B cell (primary cell): ENCODE measurements around the gene GABRQ.

Experiments
- CTCF ChIP-seq: fragments of 200-600 bp; IDR thresholded peaks from one replicate; pipeline ENCODE4 v1.8.0; 2022; ENCODE audit warnings: antibody characterized with exemption, mild to moderate bottlenecking
- EZH2 ChIP-seq: IDR thresholded peaks from 2 replicates; pipeline ENCODE4 v1.6.1; 2012; ENCODE audit warnings: borderline replicate concordance, low read depth, mild to moderate bottlenecking, moderate library complexity, low read length; ENCODE audit not compliant: insufficient read depth, poor library complexity, severe bottlenecking

DNA sequence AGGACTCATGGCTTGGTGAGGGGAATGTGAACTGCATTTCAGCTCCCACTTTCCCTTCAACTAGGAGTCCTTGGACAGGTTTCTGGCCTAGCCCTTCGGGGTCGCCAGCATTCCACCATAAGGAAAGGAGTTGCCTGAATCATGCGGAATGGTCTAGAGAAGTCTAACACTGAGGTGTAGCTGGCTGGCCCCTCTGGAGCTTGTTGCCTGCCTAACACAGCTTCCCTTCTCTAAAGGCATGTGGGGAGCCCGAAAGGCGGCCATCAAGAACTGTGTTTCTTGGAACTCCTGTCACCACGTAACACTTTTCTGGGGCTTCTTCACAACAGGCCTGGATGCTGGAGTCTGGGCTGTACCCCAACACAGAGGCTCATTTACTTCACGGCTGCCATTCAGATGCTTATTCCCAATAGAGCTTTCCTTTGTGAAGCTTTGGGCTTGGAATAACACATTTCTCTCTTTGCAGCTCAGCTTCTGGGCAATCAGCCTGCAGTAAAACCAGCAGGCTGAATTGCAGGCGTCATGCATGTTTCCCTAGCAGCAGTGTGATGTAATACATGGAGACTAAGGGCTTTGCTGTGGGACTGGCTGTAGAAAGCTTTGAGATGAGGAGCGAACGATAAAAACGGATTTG is 5.4 kb downstream of the GABRQ start:
- TF ChIP-seq CTCF (no peak), EZH2 (no peak)
